Measurements from ENCODE around the gene JMJD7.

Gene JMJD7

DNA sequence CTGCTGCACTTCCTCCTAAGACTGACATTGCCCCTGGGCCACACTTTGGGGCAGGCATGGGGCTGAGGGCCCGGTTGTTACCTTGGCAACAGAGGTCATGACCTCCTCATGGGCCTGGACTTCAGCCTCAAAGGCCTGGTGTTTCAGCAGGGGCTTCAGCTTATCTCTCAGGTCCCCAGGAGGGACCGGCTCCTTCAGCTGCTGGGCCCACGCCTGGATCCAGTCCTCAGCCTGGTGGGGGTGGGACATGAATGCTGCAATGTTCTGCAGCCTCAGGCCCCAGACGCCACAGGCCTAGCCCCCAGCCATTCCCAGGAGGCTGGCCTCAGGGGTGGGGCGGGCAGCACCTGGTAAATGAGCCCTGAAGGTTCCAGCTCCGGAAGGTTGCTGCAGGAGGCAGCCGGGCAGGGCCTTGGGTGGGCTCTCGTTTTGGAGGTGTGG is 38.4 kb downstream of the JMJD7 start:
- DNase-seq (ENCODE audit: low spot score), result no peak

DNA sequence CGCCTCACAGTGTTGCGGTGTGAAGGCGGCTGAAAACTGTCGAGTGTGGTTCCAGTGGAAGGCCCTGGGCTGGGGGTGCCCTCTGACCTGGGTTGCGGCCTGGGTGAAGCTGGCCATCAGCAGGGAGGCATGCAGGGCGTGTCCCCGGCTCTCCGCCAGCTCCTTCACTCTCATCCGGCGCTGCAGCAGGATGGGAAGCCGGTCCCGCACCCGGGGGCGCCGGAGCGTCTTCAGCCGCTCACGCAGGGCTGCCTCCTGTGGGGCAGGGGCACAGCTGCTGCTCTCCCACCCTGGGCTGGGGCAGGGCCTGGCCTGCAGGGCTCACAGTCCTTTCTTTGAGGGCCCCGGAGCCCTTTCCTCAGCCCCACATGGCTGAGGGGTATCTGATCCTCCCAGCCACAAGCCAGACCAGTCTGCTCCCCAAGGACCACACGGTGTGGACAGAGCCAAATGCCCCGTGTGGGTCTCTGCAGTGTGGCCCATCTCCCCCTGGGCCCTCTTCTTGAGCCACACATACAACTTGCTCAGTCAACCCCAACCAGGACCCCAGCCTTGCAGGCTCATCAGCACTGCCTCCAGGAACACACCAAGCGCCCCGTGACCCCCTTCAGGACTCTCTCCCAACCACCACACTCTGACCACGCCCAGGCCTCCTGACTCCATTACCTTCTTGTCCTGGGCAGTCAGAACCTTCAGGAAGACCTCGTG is 39.1 kb downstream of the JMJD7 start:
- no peak for DNase-seq (ENCODE audit: low spot score)

DNA sequence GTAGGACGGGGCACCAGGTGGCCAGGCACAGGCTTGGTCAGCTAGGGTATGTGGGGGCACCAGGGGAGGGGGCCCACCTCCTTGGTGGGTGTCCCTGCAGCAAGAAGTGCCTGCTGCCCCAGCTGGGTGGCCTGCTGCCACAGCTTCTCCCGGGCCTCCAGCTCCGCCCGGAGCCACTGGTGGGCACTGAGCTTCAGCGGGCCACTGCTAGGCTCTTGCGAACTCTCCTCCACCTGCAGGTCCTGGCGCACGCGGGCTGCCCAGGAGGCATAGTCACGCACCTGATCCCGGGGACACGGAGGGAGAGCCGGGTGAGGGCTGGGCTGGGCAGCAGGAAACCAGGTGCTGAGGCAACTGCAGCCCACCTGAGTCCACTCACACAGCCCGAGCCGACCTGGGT is 40.4 kb downstream of the JMJD7 start:
- DNase-seq (ENCODE audit: low spot score), result no peak

DNA sequence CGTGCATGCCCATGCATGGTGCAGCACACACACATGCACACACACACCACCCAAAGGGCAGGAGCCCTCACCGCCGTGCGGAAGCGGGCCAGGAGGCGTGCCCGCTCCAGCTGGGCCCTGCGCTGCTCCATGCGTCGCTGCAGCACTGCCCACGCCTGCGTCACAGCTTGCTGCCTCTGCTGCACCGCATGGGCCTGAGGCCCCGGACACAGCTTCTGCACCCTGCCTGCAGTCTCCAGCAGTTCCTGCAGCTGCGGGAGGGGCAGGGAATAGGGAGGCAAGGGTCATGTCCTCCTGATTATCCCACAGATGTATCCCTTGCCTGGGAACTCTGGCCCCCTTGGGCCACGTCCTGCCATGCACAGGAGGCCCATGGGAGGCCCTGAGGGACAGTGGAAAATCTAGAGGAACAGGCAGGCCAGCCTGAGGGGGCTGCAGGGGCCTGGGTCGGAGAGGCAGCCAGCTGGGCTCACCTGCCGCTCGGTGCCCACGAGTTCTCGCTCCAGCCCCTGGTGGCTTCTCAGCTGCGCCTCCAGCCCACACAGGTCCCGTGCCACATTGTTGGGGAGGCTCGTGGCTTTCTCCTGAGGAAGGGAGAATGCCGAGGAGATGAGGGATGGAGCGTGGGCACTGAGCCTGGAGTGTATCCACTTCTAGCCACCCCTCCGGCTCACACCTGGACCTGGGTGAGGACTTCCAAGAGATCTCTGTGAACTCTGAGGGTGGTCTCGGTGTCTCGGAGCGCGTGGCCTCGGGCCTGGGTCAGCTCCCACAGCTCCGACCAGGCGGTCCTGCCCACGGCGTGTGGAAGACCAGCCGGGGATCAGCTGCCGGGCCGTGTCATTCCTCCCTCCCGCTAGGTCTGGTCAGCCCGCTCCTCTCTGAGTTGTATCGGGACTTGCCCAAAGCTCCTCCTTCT is 42.1 kb downstream of the JMJD7 start:
- no peak for DNase-seq (ENCODE audit: low spot score)

DNA sequence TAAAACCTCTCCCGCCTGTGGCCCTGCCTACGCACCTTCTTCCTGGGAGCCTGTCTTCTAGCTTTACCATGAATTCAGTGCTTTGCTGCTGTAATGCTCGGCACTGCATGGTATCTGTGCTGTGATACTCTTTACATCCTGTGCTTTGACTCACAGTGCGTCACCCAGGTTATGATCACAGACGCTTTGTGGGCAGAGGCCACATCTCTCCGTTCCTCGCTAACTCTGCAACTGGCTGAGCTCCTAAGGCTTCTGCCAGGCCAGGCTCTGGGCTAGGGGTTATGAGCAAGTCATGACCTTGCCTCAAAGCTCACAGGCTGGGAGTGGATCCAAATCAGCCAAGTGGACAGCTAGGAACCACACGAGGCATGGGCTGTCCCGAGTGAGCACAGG is 42.8 kb downstream of the JMJD7 start:
- DNase-seq (ENCODE audit: low spot score), result no peak

DNA sequence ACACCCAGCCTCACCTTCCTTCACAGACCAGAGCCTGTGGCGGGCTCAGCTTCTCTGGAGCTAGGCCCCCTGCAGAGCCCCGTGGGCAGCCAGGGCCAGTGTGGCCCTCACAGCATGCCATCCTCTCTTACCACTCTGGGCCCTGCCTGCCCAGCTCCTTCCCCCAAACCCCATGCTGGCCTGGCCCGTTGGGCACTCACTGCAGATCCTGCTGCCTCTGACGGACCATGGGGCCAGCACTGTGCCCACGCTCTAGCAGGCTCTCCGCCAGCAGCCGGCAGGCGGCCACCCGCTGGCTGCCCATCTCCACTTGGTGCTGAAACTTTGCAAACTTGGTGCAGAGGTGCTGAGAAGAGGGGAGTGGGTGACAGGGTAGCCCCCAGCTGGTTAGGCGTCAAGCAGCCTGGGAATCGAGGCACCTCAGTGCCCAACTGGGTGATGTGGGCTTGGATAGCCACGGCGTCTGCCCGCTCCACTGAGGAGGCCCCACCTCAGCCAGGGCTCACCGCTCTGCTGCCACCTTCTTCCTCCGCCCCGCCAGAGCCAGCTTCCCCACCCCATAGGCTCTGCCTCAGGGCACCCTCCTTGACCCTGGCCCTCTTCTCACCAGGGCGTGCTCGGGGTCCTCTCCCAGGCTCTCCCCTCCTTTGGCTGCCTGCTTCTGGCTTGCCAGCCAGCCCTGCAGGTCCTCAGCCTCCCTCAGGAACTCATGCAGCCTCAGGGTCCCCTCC is 43.4 kb downstream of the JMJD7 start:
- DNase-seq (ENCODE audit: low spot score), result no peak

DNA sequence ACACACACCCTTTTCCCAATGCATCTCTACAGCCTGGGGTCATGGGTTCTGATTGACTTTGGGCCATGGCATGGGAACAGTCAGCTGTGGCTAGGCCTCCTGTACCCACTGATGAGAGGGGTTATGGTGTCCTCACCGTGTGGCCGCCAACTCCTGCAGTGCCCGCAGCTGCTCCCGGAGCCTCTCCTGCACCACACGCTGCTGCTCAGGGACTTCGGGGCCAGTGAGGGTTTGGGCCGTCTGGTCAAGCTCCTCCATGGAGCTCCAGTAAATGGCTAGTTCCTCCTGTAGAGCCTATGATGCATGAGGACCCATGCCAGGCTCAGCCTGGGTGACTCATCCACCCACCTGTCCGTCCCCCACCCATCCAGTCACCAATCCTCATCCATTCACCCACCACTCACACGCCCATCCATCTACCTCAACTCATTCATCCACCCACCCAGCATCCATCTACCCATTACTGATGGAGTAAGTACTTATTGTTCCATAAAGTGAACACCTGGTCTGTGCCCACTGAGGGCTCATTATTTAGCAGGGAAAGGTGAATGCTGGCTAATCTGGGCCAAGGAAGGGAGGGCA is 44.4 kb downstream of the JMJD7 start:
- DNase-seq (ENCODE audit: low spot score), result no peak

DNA sequence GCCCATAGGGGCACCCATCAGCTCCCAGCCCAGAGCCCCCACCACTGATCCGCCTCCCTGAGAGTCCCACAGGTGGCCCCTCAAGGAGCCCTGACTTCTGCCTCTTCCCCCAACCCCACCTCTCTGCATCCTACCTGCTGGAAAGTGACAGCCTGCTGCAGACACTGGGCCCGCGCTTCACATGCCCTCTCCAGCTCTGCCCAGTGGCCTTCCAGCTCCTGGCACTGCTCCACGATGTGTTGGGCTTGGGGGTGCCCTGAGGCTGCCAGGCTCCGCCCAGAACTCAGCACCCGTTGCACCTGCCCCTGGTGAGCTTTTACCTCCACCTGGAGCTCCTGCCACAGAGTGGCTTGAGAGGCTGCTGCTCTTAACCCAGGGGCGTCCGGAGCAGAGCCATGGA is 45.8 kb downstream of the JMJD7 start:
- DNase-seq (ENCODE audit: low spot score), result no peak

DNA sequence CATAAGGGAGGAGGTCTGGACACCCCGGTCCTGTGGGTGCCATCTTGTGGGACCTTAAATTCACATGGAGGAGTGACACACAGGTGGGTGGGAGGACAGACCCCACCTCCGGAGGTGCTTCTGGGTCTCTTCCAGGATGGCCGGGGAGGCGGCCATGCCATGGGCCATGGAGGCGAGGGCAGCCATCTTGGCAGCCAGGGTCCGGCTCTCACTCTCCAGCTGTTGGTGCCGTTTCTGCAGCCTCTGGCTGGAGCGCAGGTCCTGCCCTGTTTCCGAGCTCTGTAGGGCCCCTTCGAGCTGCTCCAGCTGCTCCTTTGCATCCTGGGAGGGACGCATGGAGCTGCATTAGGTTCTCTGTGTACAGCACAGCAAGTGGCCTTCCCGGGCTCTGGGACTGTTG is 46.8 kb downstream of the JMJD7 start:
- no peak for DNase-seq (ENCODE audit: low spot score)

DNA sequence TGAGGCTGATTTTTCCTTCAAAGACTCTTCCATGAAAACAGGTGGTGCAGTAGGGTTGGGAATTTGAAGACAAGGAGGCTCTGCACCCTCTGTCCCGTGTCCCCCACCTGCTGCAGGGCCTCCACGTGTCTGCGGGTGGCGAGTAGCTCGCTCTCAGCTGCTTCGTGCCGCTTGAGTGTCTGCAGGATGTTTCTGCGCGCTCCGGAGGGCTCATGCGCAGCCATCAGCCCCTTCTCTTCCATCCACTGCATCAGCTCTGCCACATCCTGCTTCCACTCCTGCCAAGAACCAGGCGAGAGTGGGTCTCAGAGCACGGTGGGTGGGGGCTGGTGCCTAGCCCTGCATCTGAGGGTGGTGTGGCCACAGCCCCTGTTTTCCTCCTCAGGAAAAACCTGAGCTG is 48.1 kb downstream of the JMJD7 start:
- DNase-seq (ENCODE audit: low spot score), result no peak

DNA sequence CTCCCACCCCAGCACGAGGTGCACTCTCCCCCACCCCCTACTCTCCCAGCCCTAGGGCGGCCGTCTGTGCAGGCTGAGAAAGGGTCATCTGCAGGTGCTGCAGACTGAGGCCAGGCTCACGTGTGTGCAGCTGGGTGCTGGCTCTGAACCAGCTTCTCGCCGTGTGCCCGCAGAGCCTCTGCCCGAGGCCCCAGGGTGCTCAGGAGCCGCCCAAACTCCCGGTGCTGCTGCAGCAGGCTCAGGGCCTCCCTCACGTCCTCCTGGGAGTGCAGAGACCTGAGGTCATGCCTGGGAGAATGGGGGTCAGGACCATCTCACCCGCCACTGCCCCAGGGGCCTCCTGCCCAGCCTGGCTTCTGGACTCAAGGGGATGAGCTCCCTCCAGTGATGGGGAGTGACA is 48.8 kb downstream of the JMJD7 start:
- DNase-seq (ENCODE audit: low spot score), result no peak

DNA sequence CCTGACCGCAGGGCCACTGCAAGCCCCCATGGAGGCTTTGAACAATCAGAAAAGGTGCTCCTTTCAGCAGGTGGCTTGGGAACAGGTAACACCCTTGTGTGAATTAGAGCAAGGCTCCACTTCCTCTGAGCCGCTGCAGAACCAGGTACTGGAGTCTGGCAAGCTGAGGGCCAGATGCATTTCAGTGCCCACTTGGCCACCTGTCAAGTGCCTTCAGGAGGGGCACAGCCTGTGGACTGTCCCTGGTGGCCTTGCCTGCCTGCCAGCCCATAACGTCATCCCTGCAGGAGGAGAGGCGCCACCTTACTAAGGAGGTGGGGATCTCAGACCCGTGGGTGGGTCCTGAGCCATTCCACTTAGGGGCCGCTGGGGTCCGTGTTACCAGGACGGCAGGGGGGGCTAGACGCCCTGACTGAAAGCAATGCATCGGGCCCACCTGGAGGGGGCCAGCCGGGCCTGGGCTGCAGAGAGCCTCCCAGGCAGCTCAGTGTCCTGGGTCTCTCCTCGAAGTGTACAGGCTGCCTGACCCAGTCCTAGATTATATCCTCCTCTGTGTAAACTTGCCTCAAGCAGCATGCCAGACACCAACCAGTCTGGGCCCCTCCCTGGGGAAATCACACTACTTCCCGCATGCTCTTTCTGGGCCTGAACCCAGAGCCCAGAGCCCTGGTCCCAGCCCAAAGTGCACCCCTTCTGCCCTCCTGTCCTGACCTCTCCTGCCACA is 49.9 kb downstream of the JMJD7 start:
- no peak for DNase-seq (ENCODE audit: low spot score)

DNA sequence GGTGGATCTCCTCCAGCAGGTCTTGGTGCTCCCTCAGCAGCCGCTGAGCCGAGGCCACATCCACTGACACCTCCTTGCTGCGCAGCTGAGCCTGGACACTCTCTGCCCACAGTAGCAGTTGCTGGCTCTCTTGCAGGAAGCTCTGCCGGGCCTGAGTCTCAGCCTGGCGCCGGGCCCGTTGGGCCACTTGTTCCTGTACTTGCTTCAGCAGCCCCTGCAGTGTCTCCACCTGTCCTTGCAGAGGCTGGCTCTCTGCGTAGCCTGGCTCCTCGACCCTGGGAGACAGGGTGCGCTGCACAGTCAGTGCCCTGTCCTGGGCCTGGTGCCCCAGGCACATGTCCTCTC is 50.4 kb downstream of the JMJD7 start:
- no peak for DNase-seq (ENCODE audit: low spot score)

DNA sequence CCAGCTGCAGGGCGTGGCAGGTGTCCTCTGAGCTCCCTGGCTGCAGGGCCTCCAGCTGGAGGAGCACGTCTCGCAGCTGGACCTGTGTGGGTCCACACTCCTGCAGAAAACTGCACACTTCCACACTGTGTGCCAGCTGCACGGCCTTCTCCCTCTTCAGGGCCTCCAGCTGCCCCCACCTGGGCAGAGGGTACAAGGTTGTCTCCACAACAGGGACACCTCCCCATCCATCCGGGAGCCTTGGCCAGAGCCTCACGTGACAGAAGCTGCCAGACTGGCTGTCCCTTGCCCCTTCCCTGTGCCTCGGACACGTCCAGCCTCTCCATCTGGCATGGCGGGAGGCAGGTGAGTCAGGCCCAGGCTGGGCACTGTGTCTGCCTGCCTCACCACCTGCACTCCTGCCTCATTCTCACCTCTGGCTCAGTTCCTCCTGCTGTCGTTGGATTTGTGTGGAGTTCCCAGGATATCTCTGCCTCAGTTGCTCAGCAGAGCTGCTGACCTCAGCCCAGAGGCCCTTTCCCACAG is 51.5 kb downstream of the JMJD7 start:
- no peak for DNase-seq (ENCODE audit: low spot score)

DNA sequence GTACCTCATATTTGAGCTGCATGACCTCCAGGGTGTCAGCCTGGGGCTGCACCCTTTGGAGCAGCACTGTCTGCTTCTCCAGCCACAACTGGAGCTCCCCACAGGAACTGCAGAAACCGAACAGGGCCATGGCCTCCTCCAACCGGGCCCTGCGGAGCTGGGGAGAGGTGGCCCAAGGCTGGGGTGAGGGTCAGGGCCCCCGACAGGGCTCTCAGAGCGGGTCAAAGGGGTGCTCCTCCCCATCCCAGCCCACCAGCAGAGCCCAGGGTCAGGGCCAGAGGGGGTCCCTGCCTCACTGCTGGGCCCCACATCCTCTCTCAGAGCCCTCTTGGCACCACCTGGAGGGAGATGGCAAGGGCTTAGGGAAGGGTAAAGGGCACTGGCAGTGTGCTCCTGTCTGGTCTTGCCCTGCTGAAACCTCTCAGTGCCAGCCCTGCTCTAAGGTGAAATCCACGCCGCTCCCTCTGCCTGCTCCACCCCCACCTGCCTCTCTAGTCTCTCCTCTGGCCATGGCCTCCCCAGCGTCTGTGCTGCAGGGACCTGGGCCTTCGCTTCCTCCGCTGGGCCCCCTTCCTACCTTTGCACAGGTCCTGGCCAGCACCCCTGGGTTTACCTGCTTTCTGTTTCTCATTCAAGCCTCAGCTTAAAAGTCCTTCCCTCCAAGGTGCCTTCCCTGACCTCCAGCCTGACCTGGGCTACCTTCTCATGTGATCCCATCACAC is 52.4 kb downstream of the JMJD7 start:
- DNase-seq (ENCODE audit: low spot score), result no peak

DNA sequence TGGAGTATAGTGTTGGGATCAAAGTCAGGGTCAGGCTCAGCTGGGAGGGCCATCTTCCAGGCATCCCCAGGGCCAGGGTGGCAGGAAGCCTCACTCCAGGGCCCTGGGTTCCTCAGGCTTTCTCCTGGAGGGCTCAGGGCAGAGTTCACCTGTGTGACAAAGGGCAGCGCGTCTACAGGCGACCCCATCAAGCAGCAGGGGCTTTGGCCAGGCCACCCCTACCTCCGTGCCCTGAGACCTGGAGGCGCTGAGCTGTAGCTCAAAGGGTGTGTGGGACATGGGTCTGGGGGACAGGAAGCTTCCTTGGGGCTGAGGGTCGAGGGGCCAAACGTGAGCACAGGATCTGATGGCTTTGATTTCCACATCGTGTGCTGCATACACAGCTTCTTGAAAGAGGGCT is 53.2 kb downstream of the JMJD7 start:
- DNase-seq (ENCODE audit: low spot score), result no peak

DNA sequence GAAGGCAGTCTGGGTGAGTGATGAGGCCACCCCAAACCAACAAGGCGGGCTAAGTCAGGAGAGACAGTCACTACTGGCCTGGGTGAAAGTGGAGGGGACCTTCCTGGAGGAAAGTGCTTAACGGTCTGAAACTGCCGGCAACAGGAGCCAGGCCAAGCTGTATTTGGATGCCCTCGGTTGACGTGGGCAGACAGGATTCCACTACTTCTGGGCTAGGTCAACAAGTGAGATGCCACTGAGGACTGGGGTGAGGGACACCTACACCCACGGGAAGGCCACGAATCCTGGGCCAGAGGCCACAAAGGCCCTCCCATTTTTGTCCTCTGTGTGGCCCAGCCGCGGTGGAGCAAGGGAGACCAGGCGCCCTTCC is 53.6 kb downstream of the JMJD7 start:
- no peak for DNase-seq (ENCODE audit: low spot score)

DNA sequence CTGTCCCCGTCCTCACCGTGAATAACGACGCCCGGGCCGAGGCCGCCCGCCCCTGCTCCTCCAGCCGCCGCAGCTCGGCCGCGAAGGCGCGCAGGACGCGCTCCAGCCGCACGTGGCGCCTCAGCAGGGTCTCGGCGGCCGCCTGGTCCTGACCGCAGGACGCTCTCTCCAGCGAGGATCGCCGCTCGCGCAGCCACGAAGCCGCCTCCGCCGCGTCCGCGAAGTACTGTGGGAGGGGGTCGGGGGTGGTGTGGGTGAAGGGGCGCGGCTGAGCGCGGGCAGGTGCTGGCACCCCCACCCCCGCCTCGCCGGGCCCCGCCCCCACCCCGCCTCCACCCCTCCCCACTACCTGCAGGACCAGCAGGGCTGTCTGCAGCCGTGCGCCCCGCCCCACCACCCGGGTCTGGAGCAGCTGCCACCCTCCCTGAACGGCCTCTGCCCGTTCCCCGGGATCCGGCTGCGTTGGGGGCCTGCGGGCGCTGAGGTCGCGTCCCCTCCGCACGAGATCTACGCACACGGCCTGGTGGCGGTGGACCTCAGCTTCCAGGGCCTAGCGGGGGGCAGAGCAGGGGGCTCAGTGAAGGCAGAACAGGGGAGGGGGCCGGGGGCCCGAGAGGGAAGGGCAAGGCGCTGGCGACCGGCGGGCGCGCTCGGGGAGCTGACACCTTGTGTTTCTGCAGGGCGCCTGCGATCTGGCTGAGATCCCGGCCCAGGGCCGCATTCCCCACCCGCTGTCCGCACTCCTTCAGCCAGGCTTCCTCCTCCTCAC is 54.2 kb downstream of the JMJD7 start:
- DNase-seq (ENCODE audit: low spot score), result no peak

DNA sequence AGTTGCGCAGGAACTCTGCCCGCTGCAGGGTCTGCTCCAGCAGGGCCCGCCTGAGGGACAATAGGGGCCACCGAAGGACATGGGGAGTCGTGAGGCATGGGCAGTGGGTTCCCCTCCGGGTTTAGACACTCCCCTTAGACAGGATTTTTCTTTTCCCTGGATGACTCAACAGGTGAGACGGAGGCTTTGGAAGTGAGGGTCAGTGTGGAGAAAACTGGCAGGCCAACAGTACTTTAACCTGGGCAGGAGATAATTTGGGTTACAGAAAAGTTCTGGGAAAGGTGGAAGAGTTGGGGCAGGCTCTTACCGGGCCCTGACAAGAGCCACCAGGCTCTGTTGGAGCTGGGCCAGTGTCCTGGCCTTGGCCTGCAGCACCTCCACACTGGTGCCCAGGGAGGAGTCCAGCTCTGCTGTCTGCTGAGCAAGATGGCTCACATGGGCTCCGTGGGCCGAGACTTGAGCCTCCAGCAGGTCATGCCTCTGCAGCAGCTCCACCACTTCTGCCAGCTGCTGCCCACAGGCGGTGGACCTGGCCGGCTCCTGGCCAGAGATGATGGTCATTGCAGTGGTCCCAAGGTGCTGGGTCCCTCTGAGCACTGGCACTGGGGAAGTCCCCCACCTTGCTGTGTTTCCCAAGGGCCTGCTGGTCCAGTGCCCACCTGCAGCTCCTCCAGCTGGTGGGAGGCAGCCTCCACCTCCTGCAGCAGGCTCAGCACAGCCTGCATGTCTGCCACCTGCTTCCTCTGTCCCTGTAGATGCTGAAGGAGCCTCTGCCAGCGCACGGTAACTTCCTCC is 55.0 kb downstream of the JMJD7 start:
- no peak for DNase-seq (ENCODE audit: low spot score)

DNA sequence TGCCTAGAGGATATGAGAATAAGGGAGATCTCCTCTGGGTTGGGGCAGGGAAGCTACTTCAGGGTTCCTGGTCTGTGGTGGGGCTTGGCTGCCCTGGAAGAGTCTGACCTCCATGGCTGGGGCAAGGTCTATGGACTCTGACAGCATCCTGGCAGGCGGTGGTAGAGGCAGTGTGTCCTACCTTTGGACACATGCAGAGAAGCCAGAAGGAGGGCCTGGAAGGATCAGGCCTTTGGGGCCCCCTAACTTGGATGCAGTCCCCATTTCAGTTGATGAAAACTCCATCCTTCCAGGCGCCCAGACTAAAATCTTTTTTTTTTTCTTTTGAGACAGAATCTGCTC is 55.6 kb downstream of the JMJD7 start:
- DNase-seq (ENCODE audit: low spot score), result no peak

All from LoVo (cell line).